Liver (tissue), 3 donors: ENCODE results near the gene PPP2R5A.

Experiments
- FOXA1 ChIP-seq: IDR thresholded peaks from 2 replicates; pipeline ENCODE4 v1.6.1; 2016; ENCODE audit warnings: antibody characterized with exemption
- GABPA ChIP-seq, 2 donors: IDR thresholded peaks in 1 of 2; conservative IDR thresholded peaks in 1 of 2; 2 replicates each; pipeline ENCODE4 v1.6.1; 2016; ENCODE audit warnings: antibody characterized with exemption in 2 of 2, mild to moderate bottlenecking in 1 of 2, moderate library complexity in 1 of 2
- RAD21 ChIP-seq, 2 donors: IDR thresholded peaks; 2 replicates each; pipeline ENCODE4 v1.6.1; 2016; ENCODE audit warnings: antibody characterized with exemption in 2 of 2, mild to moderate bottlenecking in 2 of 2
- TAF1 ChIP-seq: conservative IDR thresholded peaks from 2 replicates; pipeline ENCODE4 v1.6.1; 2016; ENCODE audit warnings: antibody characterized with exemption, mild to moderate bottlenecking
- TF ChIP-seq, protein P1 (sequence below): fragments of 150-350 bp; IDR thresholded peaks from 2 replicates; pipeline ENCODE4 v1.5.1; 2017; ENCODE audit warnings: improper control_type of control experiment, low read depth, low read length; ENCODE audit not compliant: missing input control
- TF ChIP-seq, protein P2 (sequence below): IDR thresholded peaks from 2 replicates; pipeline ENCODE4 v1.6.1; 2016; ENCODE audit warnings: antibody characterized with exemption
- TF ChIP-seq, protein P3 (sequence below): IDR thresholded peaks from 2 replicates; pipeline ENCODE4 v1.6.1; 2016; ENCODE audit warnings: antibody characterized with exemption
- donor health status: healthy.
- donor health status: healthy.

DNA sequence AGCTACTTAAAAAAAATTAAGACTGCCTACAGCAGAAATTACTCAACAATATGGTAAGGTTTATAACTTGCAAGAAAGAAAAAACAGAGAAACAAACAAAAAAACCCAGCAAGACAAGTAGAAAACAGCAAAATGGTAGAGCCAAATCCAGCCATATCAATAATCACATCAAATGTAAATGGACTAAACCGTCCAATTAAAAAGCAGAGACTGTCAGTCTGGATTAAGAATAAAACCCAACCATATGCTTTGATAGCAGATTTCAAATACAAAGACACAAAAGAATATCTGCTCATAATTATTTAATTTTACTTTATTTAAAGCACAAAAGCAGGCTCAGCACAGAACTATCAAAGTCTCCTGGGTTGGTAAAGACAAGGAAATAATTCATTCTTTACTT lies 112.0 kb downstream of the PPP2R5A start:
- TF ChIP-seq, protein P1, sequence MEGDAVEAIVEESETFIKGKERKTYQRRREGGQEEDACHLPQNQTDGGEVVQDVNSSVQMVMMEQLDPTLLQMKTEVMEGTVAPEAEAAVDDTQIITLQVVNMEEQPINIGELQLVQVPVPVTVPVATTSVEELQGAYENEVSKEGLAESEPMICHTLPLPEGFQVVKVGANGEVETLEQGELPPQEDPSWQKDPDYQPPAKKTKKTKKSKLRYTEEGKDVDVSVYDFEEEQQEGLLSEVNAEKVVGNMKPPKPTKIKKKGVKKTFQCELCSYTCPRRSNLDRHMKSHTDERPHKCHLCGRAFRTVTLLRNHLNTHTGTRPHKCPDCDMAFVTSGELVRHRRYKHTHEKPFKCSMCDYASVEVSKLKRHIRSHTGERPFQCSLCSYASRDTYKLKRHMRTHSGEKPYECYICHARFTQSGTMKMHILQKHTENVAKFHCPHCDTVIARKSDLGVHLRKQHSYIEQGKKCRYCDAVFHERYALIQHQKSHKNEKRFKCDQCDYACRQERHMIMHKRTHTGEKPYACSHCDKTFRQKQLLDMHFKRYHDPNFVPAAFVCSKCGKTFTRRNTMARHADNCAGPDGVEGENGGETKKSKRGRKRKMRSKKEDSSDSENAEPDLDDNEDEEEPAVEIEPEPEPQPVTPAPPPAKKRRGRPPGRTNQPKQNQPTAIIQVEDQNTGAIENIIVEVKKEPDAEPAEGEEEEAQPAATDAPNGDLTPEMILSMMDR, result no peak
- TF ChIP-seq TAF1 (no peak), RAD21 (IDR thresholded peaks at IDR 0.05) (no peak), GABPA (IDR thresholded peaks at IDR 0.05 in 1 of 2, conservative IDR thresholded peaks at IDR 0.05 in 1 of 2) (no peak), FOXA1 (no peak)
- TF ChIP-seq, protein P2, sequence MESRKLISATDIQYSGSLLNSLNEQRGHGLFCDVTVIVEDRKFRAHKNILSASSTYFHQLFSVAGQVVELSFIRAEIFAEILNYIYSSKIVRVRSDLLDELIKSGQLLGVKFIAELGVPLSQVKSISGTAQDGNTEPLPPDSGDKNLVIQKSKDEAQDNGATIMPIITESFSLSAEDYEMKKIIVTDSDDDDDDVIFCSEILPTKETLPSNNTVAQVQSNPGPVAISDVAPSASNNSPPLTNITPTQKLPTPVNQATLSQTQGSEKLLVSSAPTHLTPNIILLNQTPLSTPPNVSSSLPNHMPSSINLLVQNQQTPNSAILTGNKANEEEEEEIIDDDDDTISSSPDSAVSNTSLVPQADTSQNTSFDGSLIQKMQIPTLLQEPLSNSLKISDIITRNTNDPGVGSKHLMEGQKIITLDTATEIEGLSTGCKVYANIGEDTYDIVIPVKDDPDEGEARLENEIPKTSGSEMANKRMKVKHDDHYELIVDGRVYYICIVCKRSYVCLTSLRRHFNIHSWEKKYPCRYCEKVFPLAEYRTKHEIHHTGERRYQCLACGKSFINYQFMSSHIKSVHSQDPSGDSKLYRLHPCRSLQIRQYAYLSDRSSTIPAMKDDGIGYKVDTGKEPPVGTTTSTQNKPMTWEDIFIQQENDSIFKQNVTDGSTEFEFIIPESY, result no peak
- TF ChIP-seq, protein P3, sequence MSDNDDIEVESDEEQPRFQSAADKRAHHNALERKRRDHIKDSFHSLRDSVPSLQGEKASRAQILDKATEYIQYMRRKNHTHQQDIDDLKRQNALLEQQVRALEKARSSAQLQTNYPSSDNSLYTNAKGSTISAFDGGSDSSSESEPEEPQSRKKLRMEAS, result no peak
